ENCODE data around the gene CBX2. TPM values are rescaled to one million over a fixed set of nuclear protein-coding genes. Genes with fewer than 3 reads are reported as not detected.

Gene CBX2
- total RNA-seq: 0.73 and 1.2 TPM in 2 replicates

GRCh38 chr17:79777894-79778503 is at the start of gene CBX2:
Gene CBX2, plus strand, starts transcription at chr17:79778148. Its CDS starts 88 bp downstream, at chr17:79778236.

GRCh38 chr17:79730769-79731483 is 47.0 kb upstream of the CBX2 start, which contains the start of gene ENPP7:
Gene ENPP7, plus strand, starts transcription at chr17:79730943. Its CDS starts 197 bp downstream, at chr17:79731140.

GRCh38 chr17:79796763-79797491 is 19.0 kb downstream of the CBX2 start, which contains the start of gene CBX8:
Gene CBX8, minus strand, starts transcription at chr17:79797077. Its CDS starts 79 bp downstream, at chr17:79796998.

Other genes with a start within 250 kb of the CBX2 start
- not detected in 2 replicates for gene RBFOX3, start 167.1 kb upstream of the CBX2 start, total RNA-seq
- not detected in 2 replicates for gene ENPP7, start 47.2 kb upstream of the CBX2 start, total RNA-seq
- 3.8 and 5.8 TPM in 2 replicates for gene CBX8, start 18.9 kb downstream of the CBX2 start, total RNA-seq
- gene CBX4, start 61.3 kb downstream of the CBX2 start, total RNA-seq: 11.9 and 13.6 TPM in 2 replicates

Data from smooth muscle cell of trachea (primary cell).